Measurements from ENCODE around the gene MPZL3.

Gene MPZL3

GRCh38 chr11:118277312-118277711 is 25.1 kb upstream of the MPZL3 start:
- Mint-ChIP-seq H3K4me1 (ENCODE audit: low read depth) (peaks cover 51% of the 10 kb centered on the region), H3K4me3 (no peak overlapping the region), H3K9me3 (no peaks in the 10 kb centered on the region), H3K27me3 (no peaks in the 10 kb centered on the region), H3K36me3 (ENCODE audit: low read depth) (no peaks in the 10 kb centered on the region), H3K27ac (peak overlapping the region; percentile 19)
- no peak for DNase-seq

DNA sequence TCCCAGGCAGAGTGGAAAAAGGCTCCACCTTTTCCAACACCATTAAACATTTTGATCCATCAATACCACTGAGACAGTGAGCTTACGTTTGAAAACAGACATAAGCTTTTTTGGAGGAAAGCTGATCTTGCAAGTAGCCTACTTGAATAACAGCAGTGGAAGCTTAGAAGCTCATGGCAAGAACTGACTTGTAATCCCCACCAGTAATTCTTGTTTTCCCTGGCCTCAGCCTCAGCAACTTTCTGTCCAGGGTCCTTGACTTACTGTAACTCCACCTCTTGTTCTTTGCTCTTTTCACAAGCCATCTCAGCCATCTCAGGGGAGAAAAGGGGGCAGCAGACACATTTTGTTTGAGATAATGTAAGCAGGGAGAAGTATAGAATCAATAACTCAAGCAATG is 24.3 kb upstream of the MPZL3 start:
- Mint-ChIP-seq H3K36me3 (ENCODE audit: low read depth) (no peaks in the 10 kb centered on the region), H3K4me3 (no peak overlapping the region), H3K4me1 (ENCODE audit: low read depth) (peaks cover 44% of the 10 kb centered on the region), H3K27me3 (no peaks in the 10 kb centered on the region), H3K27ac (peak overlapping the region; percentile 3), H3K9me3 (no peaks in the 10 kb centered on the region)
- no peak for DNase-seq

DNA sequence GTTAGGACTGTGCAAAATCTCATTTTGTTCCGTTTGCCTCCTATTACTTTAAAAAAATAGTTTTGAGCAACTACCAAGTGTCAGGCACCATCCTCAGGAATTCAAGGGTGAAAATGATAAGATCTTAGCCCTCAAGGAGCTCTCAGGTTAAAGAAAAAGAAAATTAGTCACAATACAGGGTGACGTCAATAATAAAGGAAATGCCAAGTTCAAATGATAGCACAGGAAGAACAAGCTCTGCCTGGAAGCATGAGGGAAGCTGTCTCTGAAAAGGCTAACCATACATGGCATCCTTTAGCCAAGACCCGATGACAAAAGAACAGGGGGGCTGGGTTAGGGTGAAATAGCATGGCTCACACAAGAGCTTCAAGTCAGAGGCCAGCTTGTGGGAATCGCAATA is 23.0 kb upstream of the MPZL3 start:
- Mint-ChIP-seq H3K4me1 (ENCODE audit: low read depth) (peaks cover 35% of the 10 kb centered on the region), H3K27ac (peak overlapping the region; percentile 53), H3K36me3 (ENCODE audit: low read depth) (no peaks in the 10 kb centered on the region), H3K9me3 (no peaks in the 10 kb centered on the region), H3K4me3 (no peak overlapping the region), H3K27me3 (no peaks in the 10 kb centered on the region)
- no peak for DNase-seq

- Mint-ChIP-seq H3K27me3 (no peaks in the 10 kb centered on the region), H3K4me3 (no peak overlapping the region), H3K4me1 (ENCODE audit: low read depth) (peaks cover 33% of the 10 kb centered on the region), H3K27ac (no peak overlapping the region), H3K36me3 (ENCODE audit: low read depth) (no peaks in the 10 kb centered on the region), H3K9me3 (no peaks in the 10 kb centered on the region)
- DNase-seq, result no peak
Observed at GRCh38 chr11:118274186-118274585, 22.0 kb upstream of the MPZL3 start.

GRCh38 chr11:118272001-118272400 is 19.8 kb upstream of the MPZL3 start:
- Mint-ChIP-seq H3K4me1 (ENCODE audit: low read depth) (peaks cover 27% of the 10 kb centered on the region), H3K27me3 (no peaks in the 10 kb centered on the region), H3K4me3 (no peak overlapping the region), H3K27ac (no peak overlapping the region), H3K36me3 (ENCODE audit: low read depth) (no peaks in the 10 kb centered on the region), H3K9me3 (no peaks in the 10 kb centered on the region)
- no peak for DNase-seq

GRCh38 chr11:118267486-118267885 is 15.3 kb upstream of the MPZL3 start:
- Mint-ChIP-seq H3K36me3 (ENCODE audit: low read depth) (peaks cover 6% of the 10 kb centered on the region), H3K4me3 (no peak overlapping the region), H3K27me3 (no peaks in the 10 kb centered on the region), H3K9me3 (no peaks in the 10 kb centered on the region), H3K4me1 (ENCODE audit: low read depth) (peaks cover 27% of the 10 kb centered on the region), H3K27ac (no peak overlapping the region)
- DNase-seq, result no peak

DNA sequence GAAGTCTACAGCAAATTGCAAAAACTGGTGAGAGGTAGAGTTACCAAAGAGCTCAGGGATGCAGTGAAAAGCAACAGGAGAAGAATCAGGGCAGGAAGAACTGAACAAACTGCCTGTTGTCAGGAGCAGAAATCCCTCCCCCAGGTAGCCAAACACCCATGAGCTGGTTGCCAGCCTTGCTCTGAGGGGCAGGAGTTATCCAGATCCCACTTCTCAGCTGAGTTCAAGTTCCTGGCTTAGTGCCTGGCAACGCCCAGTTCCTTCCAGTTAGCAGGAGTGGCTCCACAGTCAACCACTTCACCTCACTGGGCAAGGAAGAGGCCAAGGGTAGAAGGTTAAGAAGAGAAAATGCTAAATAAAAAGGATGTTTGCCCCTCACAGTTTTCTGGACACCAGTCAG is 13.8 kb upstream of the MPZL3 start:
- peaks cover 16% of the 10 kb centered on the region for H3K36me3 Mint-ChIP-seq (ENCODE audit: low read depth)
- DNase-seq, result no peak
- H3K9me3 Mint-ChIP-seq, result no peaks in the 10 kb centered on the region
- no peaks in the 10 kb centered on the region for H3K27me3 Mint-ChIP-seq
- H3K27ac Mint-ChIP-seq, result no peak overlapping the region
- peaks cover 41% of the 10 kb centered on the region for H3K4me1 Mint-ChIP-seq (ENCODE audit: low read depth)
- H3K4me3 Mint-ChIP-seq, result no peak overlapping the region

- H3K36me3 Mint-ChIP-seq (ENCODE audit: low read depth), result peaks cover 24% of the 10 kb centered on the region
- peaks cover 52% of the 10 kb centered on the region for H3K4me1 Mint-ChIP-seq (ENCODE audit: low read depth)
Observed at GRCh38 chr11:118264569-118265465, 12.7 kb upstream of the MPZL3 start.

DNA sequence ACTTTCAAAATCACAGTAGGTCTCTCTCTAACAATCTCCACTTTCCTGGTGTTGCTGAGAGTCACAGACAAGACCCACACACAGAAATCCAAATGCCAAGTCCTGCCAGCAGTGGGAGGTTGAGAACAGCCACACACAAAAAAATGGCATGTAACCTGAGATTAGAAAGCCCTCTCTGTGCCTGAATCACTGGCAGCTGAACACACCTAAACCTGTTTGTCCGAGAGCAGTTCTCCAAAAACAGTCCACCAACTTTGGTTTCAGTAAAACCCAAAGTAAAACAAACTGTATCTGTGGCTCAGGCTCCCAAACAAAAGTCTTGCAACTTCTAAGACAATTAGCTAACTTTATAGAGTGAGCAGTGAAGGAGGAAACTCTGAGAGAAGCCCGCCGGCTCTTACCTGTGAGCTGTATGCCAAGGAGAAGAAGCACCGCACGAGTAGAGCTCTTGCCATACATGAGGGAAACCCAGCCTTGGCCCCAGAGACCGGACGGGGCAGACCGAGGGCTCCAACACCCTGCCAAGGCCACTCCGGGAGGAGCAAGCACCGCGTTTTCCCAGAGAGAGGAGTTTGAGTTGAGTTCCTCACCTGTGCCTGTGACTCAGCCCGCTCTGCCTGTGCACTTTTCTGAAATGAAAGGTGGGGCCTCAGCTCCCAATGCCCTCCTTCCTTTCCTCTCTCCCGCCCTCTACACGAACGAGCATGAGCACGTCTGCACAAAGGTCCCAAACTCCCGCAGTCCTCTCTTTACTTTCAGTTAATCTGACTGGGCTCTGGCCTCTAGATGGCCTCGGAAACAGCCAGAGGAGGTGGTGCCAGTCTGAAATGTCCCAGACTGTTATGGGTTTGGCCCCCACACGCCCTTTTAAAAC is 11.8 kb upstream of the MPZL3 start, which contains the start of gene MPZL2:
TSS of gene MPZL2 (minus strand) at position 603 of the 874 bp plus-strand sequence. CDS start at position 459, 144 bp downstream.
- H3K4me3 Mint-ChIP-seq, result peak within 1 kb of the TSS; percentile 82
- peak; percentile 56 for DNase-seq
- no peaks in the 10 kb centered on the region for H3K9me3 Mint-ChIP-seq
- H3K27me3 Mint-ChIP-seq, result no peaks in the 10 kb centered on the region
- peak within 1 kb of the TSS; percentile 77 for H3K27ac Mint-ChIP-seq
- peaks cover 59% of the 10 kb centered on the region for H3K4me1 Mint-ChIP-seq (ENCODE audit: low read depth)
- H3K36me3 Mint-ChIP-seq (ENCODE audit: low read depth), result peaks cover 33% of the 10 kb centered on the region

More at GRCh38 chr11:118264569-118265465, 12.7 kb upstream of the MPZL3 start:
- H3K27ac Mint-ChIP-seq, result no peak overlapping the region
- H3K27me3 Mint-ChIP-seq, result no peaks in the 10 kb centered on the region
- no peaks in the 10 kb centered on the region for H3K9me3 Mint-ChIP-seq
- H3K4me3 Mint-ChIP-seq, result peak overlapping the region; percentile 82
- DNase-seq, result no peak

GRCh38 chr11:118263112-118263511 is 10.9 kb upstream of the MPZL3 start:
- H3K36me3 Mint-ChIP-seq (ENCODE audit: low read depth), result peaks cover 41% of the 10 kb centered on the region
- peaks cover 64% of the 10 kb centered on the region for H3K4me1 Mint-ChIP-seq (ENCODE audit: low read depth)
- H3K9me3 Mint-ChIP-seq, result no peaks in the 10 kb centered on the region
- peak overlapping the region; percentile 82 for H3K4me3 Mint-ChIP-seq
- H3K27ac Mint-ChIP-seq, result peak overlapping the region; percentile 31
- no peaks in the 10 kb centered on the region for H3K27me3 Mint-ChIP-seq
- DNase-seq, result no peak

DNA sequence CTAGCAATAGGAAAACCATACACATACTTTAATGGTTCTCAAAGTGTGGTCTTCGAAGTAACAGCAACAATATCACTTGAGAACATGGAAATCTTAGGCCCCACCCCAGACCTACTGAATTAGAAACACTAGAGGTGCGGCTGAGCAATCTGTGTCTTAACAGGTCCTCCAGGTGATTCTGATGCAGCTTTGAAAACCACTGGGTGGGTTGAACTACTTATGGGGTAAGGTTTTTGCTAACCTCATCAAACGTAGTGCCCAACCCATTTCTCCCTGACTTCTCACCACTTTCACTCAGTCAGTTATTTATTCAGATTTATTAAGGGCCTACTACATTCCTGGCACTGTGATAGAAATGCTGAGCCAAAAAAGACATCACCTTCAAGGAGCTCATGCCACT is 8.2 kb upstream of the MPZL3 start:
- H3K27me3 Mint-ChIP-seq, result no peaks in the 10 kb centered on the region
- peaks cover 56% of the 10 kb centered on the region for H3K36me3 Mint-ChIP-seq (ENCODE audit: low read depth)
- H3K27ac Mint-ChIP-seq, result no peak overlapping the region
- no peak for DNase-seq
- no peak overlapping the region for H3K4me3 Mint-ChIP-seq
- H3K9me3 Mint-ChIP-seq, result no peaks in the 10 kb centered on the region
- peaks cover 64% of the 10 kb centered on the region for H3K4me1 Mint-ChIP-seq (ENCODE audit: low read depth)

DNA sequence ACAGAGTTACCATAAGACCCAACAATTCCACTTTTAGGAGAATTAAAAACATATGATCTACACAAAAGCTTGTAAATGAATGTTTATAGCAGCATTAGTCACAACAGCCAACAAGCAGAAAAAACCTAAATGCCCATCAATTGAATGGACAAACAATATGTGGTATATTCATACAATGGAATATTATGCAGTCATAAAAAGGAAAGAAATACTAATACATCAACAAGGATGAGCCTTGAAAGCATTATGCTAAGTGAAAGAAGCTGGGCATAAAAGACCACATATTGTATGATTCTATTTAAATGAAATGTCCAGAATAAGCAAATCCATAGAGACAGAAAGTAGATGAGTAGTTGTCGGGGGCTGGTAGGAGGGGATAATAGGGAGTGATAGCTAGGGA is 7.0 kb upstream of the MPZL3 start:
- DNase-seq, result no peak
- H3K4me3 Mint-ChIP-seq, result no peak overlapping the region
- no peaks in the 10 kb centered on the region for H3K9me3 Mint-ChIP-seq
- peaks cover 63% of the 10 kb centered on the region for H3K36me3 Mint-ChIP-seq (ENCODE audit: low read depth)
- H3K27ac Mint-ChIP-seq, result peak overlapping the region; percentile 28
- peaks cover 59% of the 10 kb centered on the region for H3K4me1 Mint-ChIP-seq (ENCODE audit: low read depth)
- H3K27me3 Mint-ChIP-seq, result no peaks in the 10 kb centered on the region

DNA sequence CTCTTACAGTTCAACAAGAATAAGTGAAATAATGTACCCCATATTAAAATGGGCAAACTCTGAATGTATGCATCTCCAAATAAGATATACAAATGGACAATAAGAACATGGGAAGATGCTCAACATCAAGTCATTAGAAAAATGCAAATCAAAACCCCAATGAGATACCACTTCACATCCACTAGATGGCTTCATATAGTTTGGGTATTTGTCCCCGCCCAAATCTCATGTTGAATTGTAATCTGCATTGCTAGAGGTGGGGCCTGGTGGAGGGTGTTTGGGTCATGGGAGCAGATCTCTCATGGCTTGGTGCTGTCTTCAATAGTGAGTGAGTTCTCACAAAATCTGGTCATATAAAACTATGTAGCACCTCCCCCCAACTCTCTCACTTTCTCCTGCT is 6.2 kb upstream of the MPZL3 start:
- no peak overlapping the region for H3K27ac Mint-ChIP-seq
- H3K9me3 Mint-ChIP-seq, result no peaks in the 10 kb centered on the region
- H3K27me3 Mint-ChIP-seq, result no peaks in the 10 kb centered on the region
- H3K4me3 Mint-ChIP-seq, result no peak overlapping the region
- peaks cover 53% of the 10 kb centered on the region for H3K4me1 Mint-ChIP-seq (ENCODE audit: low read depth)
- no peak for DNase-seq
- H3K36me3 Mint-ChIP-seq (ENCODE audit: low read depth), result peaks cover 64% of the 10 kb centered on the region

- Mint-ChIP-seq H3K4me1 (ENCODE audit: low read depth) (peaks cover 39% of the 10 kb centered on the region), H3K27me3 (no peaks in the 10 kb centered on the region), H3K36me3 (ENCODE audit: low read depth) (peaks cover 43% of the 10 kb centered on the region), H3K4me3 (peak overlapping the region; percentile 97), H3K27ac (peak overlapping the region; percentile 99), H3K9me3 (peaks cover 1% of the 10 kb centered on the region)
- no peak for DNase-seq
Observed at GRCh38 chr11:118252688-118253087, 523 bp upstream of the MPZL3 start.

Data from activated T-cell treated with anti-CD3 and anti-CD28 coated beads, Interleukin-2, amount 50 U/mL, for 24 hours (primary cell).